ENCODE results near the gene OR10J4.

The OR10J4 gene

DNA sequence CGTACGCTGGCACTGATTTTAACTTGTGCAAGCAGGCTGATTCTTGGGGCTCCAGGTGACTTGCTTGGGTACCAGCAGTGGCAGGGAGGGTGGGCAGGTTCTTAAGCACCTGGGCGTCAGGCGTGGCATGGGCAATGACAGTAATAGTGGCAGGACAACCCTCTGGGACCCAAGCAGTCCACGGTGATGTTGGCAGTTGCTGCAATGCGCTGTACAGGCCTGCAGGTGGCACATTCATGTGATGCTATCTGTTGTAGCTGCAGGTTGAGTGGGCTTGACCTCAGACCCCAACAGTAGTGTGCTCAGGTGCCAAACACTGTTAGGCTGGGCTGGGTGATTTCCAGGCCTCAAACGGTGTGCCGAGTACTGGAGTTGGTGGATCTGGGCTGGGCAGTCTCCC is 10.2 kb upstream of the OR10J4 start:
- Histone ChIP-seq H4K20me1 (ENCODE audit: control insufficient read depth, insufficient read depth, low read depth, low read length) (no peaks in the 10 kb centered on the region), H3K4me3 (ENCODE audit: low read length) (no peak overlapping the region), H3K4me1 (ENCODE audit: control insufficient read depth, low read length) (no peaks in the 10 kb centered on the region), H3F3A (ENCODE audit: control insufficient read depth, insufficient read depth) (no peaks in the 10 kb centered on the region), H3K27me3 (ENCODE audit: control insufficient read depth, low read length) (no peaks in the 10 kb centered on the region), H3K79me2 (ENCODE audit: control insufficient read depth, low read length) (no peaks in the 10 kb centered on the region), H3K36me3 (ENCODE audit: control insufficient read depth, low read length) (no peaks in the 10 kb centered on the region), H3K9me2 (replicated peaks; ENCODE audit: control insufficient read depth, low read length) (no peaks in the 10 kb centered on the region), H3K27ac (ENCODE audit: low read depth, low read length) (no peak overlapping the region), H3K4me2 (ENCODE audit: low read length) (no peak overlapping the region), H3K9me3 (ENCODE audit: control insufficient read depth, insufficient read depth, low read length) (no peaks in the 10 kb centered on the region)
- TF ChIP-seq, protein P1, sequence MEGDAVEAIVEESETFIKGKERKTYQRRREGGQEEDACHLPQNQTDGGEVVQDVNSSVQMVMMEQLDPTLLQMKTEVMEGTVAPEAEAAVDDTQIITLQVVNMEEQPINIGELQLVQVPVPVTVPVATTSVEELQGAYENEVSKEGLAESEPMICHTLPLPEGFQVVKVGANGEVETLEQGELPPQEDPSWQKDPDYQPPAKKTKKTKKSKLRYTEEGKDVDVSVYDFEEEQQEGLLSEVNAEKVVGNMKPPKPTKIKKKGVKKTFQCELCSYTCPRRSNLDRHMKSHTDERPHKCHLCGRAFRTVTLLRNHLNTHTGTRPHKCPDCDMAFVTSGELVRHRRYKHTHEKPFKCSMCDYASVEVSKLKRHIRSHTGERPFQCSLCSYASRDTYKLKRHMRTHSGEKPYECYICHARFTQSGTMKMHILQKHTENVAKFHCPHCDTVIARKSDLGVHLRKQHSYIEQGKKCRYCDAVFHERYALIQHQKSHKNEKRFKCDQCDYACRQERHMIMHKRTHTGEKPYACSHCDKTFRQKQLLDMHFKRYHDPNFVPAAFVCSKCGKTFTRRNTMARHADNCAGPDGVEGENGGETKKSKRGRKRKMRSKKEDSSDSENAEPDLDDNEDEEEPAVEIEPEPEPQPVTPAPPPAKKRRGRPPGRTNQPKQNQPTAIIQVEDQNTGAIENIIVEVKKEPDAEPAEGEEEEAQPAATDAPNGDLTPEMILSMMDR (IDR thresholded peaks at IDR 0.05; ENCODE audit: low read depth, low read length, poor library complexity, severe bottlenecking) = no peak
- TF ChIP-seq EZH2phosphoT487 (IDR thresholded peaks at IDR 0.05; ENCODE audit: borderline replicate concordance, low read length) = no peak

GRCh38 chr1:159428536-159428935 is 3.5 kb upstream of the OR10J4 start:
- Histone ChIP-seq H3K79me2 (ENCODE audit: control insufficient read depth, low read length) (no peaks in the 10 kb centered on the region), H4K20me1 (ENCODE audit: control insufficient read depth, insufficient read depth, low read depth, low read length) (no peaks in the 10 kb centered on the region), H3K4me2 (ENCODE audit: low read length) (no peak overlapping the region), H3K27me3 (ENCODE audit: control insufficient read depth, low read length) (no peaks in the 10 kb centered on the region), H3K4me1 (ENCODE audit: control insufficient read depth, low read length) (no peaks in the 10 kb centered on the region), H3K4me3 (ENCODE audit: low read length) (no peak overlapping the region), H3K9me3 (ENCODE audit: control insufficient read depth, insufficient read depth, low read length) (no peaks in the 10 kb centered on the region), H3F3A (ENCODE audit: control insufficient read depth, insufficient read depth) (no peaks in the 10 kb centered on the region), H3K36me3 (ENCODE audit: control insufficient read depth, low read length) (no peaks in the 10 kb centered on the region), H3K9me2 (replicated peaks; ENCODE audit: control insufficient read depth, low read length) (no peaks in the 10 kb centered on the region), H3K27ac (ENCODE audit: low read depth, low read length) (no peak overlapping the region)
- no peak for TF ChIP-seq EZH2phosphoT487 (IDR thresholded peaks at IDR 0.05; ENCODE audit: borderline replicate concordance, low read length)
- TF ChIP-seq, protein P1 (IDR thresholded peaks at IDR 0.05; ENCODE audit: low read depth, low read length, poor library complexity, severe bottlenecking) = no peak

GRCh38 chr1:159429074-159429861 is 2.7 kb upstream of the OR10J4 start:
- Histone ChIP-seq H3K4me2 (ENCODE audit: low read length) (no peak overlapping the region), H3K9me3 (ENCODE audit: control insufficient read depth, insufficient read depth, low read length) (no peaks in the 10 kb centered on the region), H4K20me1 (ENCODE audit: control insufficient read depth, insufficient read depth, low read depth, low read length) (no peaks in the 10 kb centered on the region), H3K36me3 (ENCODE audit: control insufficient read depth, low read length) (no peaks in the 10 kb centered on the region), H3K79me2 (ENCODE audit: control insufficient read depth, low read length) (no peaks in the 10 kb centered on the region), H3F3A (ENCODE audit: control insufficient read depth, insufficient read depth) (no peaks in the 10 kb centered on the region), H3K4me1 (ENCODE audit: control insufficient read depth, low read length) (no peaks in the 10 kb centered on the region), H3K27me3 (ENCODE audit: control insufficient read depth, low read length) (no peaks in the 10 kb centered on the region), H3K27ac (ENCODE audit: low read depth, low read length) (no peak overlapping the region), H3K9me2 (replicated peaks; ENCODE audit: control insufficient read depth, low read length) (no peaks in the 10 kb centered on the region), H3K4me3 (ENCODE audit: low read length) (no peak overlapping the region)
- TF ChIP-seq, protein P1 (IDR thresholded peaks at IDR 0.05; ENCODE audit: low read depth, low read length, poor library complexity, severe bottlenecking) = no peak
- no peak for TF ChIP-seq EZH2phosphoT487 (IDR thresholded peaks at IDR 0.05; ENCODE audit: borderline replicate concordance, low read length)

All from DOHH2 (cell line).